SK-N-SH treated with all-trans-retinoic acid at 6 μM for 48 hours (cell line): ENCODE measurements around the gene ZNF225.

Source experiments
- CSDC2 ChIP-seq: fragments of 250-450 bp; sonication (Bioruptor Pico); IDR thresholded peaks from 2 replicates; pipeline ENCODE4 v1.5.0; 2020; ENCODE audit warnings: mild to moderate bottlenecking, moderate library complexity
- GLIS3 ChIP-seq: fragments of 250-450 bp; sonication (Bioruptor Pico); IDR thresholded peaks from 2 replicates; pipeline ENCODE4 v1.5.0; 2020; ENCODE audit warnings: mild to moderate bottlenecking, moderate library complexity
- TOX ChIP-seq: fragments of 250-450 bp; sonication (Bioruptor Pico); IDR thresholded peaks from 2 replicates; pipeline ENCODE4 v1.8.0; 2021; ENCODE audit warnings: mild to moderate bottlenecking, moderate library complexity, borderline replicate concordance
- TF ChIP-seq, protein P1 (sequence below): fragments of 250-450 bp; sonication (Bioruptor Pico); IDR thresholded peaks from 2 replicates; pipeline ENCODE4 v1.8.0; 2020; ENCODE audit warnings: mild to moderate bottlenecking, moderate library complexity, borderline replicate concordance

DNA sequence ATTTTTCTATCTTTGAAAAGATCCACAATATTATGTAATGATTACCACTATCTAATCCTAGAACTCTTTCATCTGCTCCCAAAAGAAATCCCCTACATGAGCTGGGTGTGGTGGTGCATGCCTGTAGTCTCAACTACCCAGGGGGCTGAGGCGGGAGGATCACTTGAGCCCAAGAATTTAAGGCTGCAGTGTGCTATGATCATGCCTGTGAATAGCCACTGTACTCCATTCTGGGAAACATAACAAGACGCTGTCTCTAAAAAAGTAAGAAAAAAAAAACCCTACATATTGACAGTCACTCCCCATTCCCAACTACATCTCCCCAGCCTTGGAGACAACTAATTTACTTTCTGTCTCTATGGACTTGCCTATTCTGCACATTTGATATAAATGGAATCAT lies 50.6 kb downstream of the ZNF225 start:
- TF ChIP-seq GLIS3 (CRISPR knock-in tag) (no peak), TOX (CRISPR knock-in tag) (no peak), CSDC2 (CRISPR knock-in tag) (no peak)
- TF ChIP-seq, protein P1, sequence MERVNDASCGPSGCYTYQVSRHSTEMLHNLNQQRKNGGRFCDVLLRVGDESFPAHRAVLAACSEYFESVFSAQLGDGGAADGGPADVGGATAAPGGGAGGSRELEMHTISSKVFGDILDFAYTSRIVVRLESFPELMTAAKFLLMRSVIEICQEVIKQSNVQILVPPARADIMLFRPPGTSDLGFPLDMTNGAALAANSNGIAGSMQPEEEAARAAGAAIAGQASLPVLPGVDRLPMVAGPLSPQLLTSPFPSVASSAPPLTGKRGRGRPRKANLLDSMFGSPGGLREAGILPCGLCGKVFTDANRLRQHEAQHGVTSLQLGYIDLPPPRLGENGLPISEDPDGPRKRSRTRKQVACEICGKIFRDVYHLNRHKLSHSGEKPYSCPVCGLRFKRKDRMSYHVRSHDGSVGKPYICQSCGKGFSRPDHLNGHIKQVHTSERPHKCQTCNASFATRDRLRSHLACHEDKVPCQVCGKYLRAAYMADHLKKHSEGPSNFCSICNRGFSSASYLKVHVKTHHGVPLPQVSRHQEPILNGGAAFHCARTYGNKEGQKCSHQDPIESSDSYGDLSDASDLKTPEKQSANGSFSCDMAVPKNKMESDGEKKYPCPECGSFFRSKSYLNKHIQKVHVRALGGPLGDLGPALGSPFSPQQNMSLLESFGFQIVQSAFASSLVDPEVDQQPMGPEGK: no peak
